Activated T-helper 2 cell treated with anti-CD3 and anti-CD28 coated beads, Interferon-gamma antibody, Interleukin-2, Interleukin-4, amounts not matched to agents 10 μg/mL and 5 μg/mL and 100 μg/mL, durations not matched to agents 14 hours and 24 hours and 36 hours (primary cell): Measurements from ENCODE around the gene BACE1. TPM values are rescaled to one million over a fixed set of nuclear protein-coding genes. Genes with fewer than 3 reads are reported as not detected.
"Not testable (repeated sequence)": the region's sequence is repeated elsewhere in the genome, so short reads cannot be mapped to it uniquely, and the experiment has no call there.

Experiments
- DNase-seq: peaks from one replicate; pipeline ENCODE4 v3.0.0; 2021; ENCODE audit warnings: low spot score
- H3K27ac Mint-ChIP-seq: one replicate; pipeline ENCODE4 v1.8.0; 2021; ENCODE audit warnings: mixed read lengths
- H3K27me3 Mint-ChIP-seq: one replicate; pipeline ENCODE4 v1.8.0; 2021; ENCODE audit warnings: low read depth, mixed read lengths
- H3K36me3 Mint-ChIP-seq: one replicate; pipeline ENCODE4 v1.8.0; 2021; ENCODE audit warnings: low read depth, mixed read lengths
- H3K4me1 Mint-ChIP-seq: one replicate; pipeline ENCODE4 v1.8.0; 2021; ENCODE audit warnings: low read depth, mixed read lengths
- H3K4me3 Mint-ChIP-seq: one replicate; pipeline ENCODE4 v1.8.0; 2021; ENCODE audit warnings: low read depth, mild to moderate bottlenecking, moderate library complexity, mixed read lengths
- H3K9me3 Mint-ChIP-seq: one replicate; pipeline ENCODE4 v1.8.0; 2021; ENCODE audit warnings: mixed read lengths
- intact Hi-C: fragments of 100-400 bp; cut with micrococcal nuclease; formaldehyde crosslinking; loops from one replicate; pipeline ENCODE4 v1.15.1; 2023
- total RNA-seq: library from RNA; stranded (reverse); gene quantifications from 2 replicates; pipeline ENCODE4 v1.2.3, GENCODE V29; 2022

Gene BACE1
- total RNA-seq, 1 donor from 2014 or later, result 0.32 TPM

- peaks cover 13% of the 10 kb centered on the region for H3K4me1 Mint-ChIP-seq
- H3K9me3 Mint-ChIP-seq, result no peaks in the 10 kb centered on the region
- no peak overlapping the region for H3K27ac Mint-ChIP-seq
- intact Hi-C loops, result no loop called here
- no peak for DNase-seq
- no peaks in the 10 kb centered on the region for H3K27me3 Mint-ChIP-seq
- peaks cover 32% of the 10 kb centered on the region for H3K36me3 Mint-ChIP-seq
- no peak overlapping the region for H3K4me3 Mint-ChIP-seq
Measured at GRCh38 chr11:117281869-117282268, 34.2 kb downstream of the BACE1 start.

DNA sequence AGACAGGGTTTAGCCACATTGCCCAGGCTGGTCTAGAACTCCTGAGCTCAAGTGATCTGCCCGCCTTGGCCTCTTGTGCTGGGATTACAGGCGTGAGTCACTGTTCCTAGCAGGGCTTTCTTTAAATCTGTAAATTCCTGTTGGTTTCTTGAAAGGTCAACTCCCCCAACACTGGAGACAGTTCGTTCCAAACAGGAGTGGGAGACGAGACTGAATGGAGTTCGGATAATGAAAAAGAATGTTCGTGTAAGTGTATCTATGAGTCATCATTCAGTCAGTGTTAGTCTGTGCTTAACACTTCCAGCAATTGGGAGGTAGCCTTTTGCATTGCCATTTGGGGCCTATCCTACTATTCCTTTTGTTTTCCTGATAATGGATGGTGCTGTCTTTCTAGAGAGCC, 34.9 kb downstream of the BACE1 start:
- H3K36me3 Mint-ChIP-seq, result peaks cover 26% of the 10 kb centered on the region
- no peaks in the 10 kb centered on the region for H3K9me3 Mint-ChIP-seq
- H3K27me3 Mint-ChIP-seq, result no peaks in the 10 kb centered on the region

GRCh38 chr11:117279711-117280376, 36.2 kb downstream of the BACE1 start:
- H3K27me3 Mint-ChIP-seq, result no peaks in the 10 kb centered on the region
- intact Hi-C loops, result no loop called here
- H3K9me3 Mint-ChIP-seq, result no peaks in the 10 kb centered on the region
- DNase-seq, result no peak
- peak overlapping the region; percentile 54 for H3K27ac Mint-ChIP-seq
- H3K4me1 Mint-ChIP-seq, result peaks cover 23% of the 10 kb centered on the region
- peaks cover 32% of the 10 kb centered on the region for H3K36me3 Mint-ChIP-seq
- H3K4me3 Mint-ChIP-seq, result peak overlapping the region; percentile 41

More for the DNA sequence above, 34.9 kb downstream of the BACE1 start:
- Mint-ChIP-seq H3K4me1 (peaks cover 13% of the 10 kb centered on the region), H3K4me3 (no peak overlapping the region), H3K27ac (no peak overlapping the region)
- DNase-seq, result no peak
- intact Hi-C loops, result no loop called here

DNA sequence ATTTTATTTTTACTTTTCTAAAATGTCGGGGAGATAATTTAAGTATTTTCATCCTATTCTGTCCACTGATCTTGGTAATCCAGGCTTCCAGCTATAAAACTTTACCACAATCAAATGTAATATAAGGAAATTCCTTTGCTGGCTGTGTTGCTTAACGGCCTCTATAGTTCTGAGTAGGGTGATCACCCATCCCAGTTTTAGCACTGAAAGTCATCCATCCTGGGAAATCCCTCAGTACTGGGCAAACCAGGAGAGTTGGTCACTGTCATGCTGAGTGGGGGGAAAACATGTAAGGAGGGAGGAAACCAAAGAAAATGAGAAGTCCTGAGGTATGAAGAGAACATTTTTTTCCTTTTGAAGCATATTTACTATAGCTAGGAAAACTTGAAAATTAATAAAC, 37.7 kb downstream of the BACE1 start:
- Mint-ChIP-seq H3K27ac (no peak overlapping the region), H3K4me3 (no peak overlapping the region), H3K4me1 (peaks cover 26% of the 10 kb centered on the region), H3K27me3 (no peaks in the 10 kb centered on the region), H3K9me3 (peaks cover 4% of the 10 kb centered on the region), H3K36me3 (peaks cover 35% of the 10 kb centered on the region)
- DNase-seq, result no peak
- intact Hi-C loops, result no loop called here

DNA sequence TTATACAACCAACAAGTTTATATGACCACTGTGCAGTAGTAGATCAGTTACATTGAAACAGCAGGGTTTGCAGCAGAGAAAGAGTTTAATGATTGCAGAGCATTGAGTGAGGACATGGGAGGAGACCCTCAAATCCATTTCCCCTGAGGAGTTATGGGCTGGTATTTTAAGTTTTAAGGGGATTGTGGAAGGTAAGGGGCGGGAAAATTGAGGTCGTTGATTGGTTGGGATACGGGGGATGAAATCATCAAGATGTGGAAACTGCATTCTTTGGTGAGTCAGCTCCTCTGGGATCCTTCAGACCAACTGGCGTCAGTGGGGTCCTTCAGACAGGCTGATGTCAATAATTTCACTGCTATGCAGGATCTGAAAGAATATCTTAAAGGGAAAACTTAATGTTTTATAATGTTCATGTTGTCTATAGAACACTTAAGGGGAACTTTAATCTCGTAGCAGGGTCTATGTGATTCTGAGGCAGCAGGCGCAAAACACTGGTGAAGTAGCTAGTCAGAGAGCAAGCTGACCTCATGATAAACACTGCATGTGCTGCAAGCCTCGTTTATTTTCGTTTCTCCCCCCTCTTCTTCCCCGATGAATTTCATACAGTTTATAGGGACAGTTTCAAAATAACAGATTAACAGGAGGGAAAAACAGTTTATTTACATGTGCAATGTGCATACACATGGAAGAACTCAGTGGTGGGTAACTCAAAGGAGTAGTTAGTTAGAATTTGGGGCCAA, 42.3 kb downstream of the BACE1 start:
- Mint-ChIP-seq H3K27me3 (no peaks in the 10 kb centered on the region), H3K4me1 (peaks cover 12% of the 10 kb centered on the region), H3K36me3 (peaks cover 25% of the 10 kb centered on the region), H3K9me3 (peaks cover 9% of the 10 kb centered on the region), H3K27ac (no peak overlapping the region), H3K4me3 (no peak overlapping the region)
- DNase-seq, result no peak
- intact Hi-C loops, result no loop called here

- Mint-ChIP-seq H3K4me1 (peaks cover 12% of the 10 kb centered on the region), H3K36me3 (peaks cover 25% of the 10 kb centered on the region)
- DNase-seq, intact Hi-C loops, H3K4me3 Mint-ChIP-seq, H3K9me3 Mint-ChIP-seq, H3K27me3 Mint-ChIP-seq, H3K27ac Mint-ChIP-seq: not testable (repeated sequence)
Measured at GRCh38 chr11:117272175-117272574, 43.9 kb downstream of the BACE1 start.

DNA sequence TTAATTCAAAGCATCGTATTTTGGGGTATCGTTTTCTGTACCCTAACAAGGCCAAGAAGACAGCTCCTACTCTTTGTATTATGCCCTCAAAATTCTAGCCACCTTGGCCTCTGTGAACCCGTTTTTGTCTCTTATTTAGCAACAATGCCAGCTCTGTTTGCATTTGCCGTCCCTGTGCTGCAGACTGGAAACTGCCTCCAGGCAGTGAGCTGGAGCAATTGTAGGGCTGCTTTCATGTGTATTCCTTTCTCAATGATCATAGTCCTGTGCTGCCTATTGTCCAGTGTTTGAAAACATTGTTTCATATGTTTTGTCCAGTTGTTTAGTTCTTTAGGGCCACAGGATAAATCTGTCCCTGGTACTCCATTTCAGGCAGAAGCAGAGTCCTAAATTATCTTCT, 44.8 kb downstream of the BACE1 start:
- intact Hi-C loops, result no loop called here
- no peak for DNase-seq
- peaks cover 12% of the 10 kb centered on the region for H3K4me1 Mint-ChIP-seq
- no peaks in the 10 kb centered on the region for H3K27me3 Mint-ChIP-seq
- H3K4me3 Mint-ChIP-seq, result no peak overlapping the region
- H3K27ac Mint-ChIP-seq, result no peak overlapping the region
- peaks cover 9% of the 10 kb centered on the region for H3K9me3 Mint-ChIP-seq
- peaks cover 25% of the 10 kb centered on the region for H3K36me3 Mint-ChIP-seq

DNA sequence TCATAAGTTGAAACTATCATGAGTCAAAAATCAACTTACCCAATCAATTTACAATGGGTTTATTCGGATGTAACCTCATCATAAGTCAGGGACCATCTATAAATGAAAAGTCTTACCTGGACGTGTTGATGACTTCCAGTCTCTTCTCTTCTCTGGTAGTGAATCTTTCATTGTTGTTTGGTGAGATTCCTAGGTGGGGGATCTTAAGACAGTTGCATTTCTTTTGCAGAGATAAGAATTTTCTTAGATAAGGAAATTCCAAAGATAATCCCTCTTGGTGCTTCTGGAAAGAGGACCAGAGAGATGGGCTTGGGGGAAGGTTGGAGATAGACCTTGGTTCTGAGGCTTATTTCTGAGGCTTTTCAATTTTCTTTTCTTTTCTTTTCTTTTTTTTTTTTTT, 46.2 kb downstream of the BACE1 start:
- Mint-ChIP-seq H3K27me3 (no peaks in the 10 kb centered on the region), H3K9me3 (peaks cover 9% of the 10 kb centered on the region), H3K27ac (no peak overlapping the region), H3K4me1 (peaks cover 3% of the 10 kb centered on the region), H3K4me3 (no peak overlapping the region), H3K36me3 (peaks cover 19% of the 10 kb centered on the region)
- no peak for DNase-seq
- intact Hi-C loops, result no loop called here

DNA sequence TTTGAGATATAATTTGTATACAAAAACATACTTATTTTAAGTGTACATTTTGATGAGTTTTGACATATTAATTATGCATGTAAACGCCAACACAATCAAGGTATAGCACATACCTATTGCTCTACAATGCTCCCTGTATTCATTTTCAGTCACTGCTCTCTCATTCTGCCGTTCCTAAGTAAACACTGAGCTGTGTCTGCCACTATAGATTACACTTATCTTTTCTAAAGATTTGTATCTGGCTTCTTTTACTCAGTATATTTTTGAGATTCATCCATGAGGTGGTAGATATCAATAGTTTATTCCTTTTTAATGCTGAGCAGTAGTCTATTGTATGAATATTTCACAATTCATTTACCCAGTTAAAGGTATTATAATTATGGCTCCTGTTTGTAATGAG, 50.3 kb downstream of the BACE1 start:
- no peak for DNase-seq
- Mint-ChIP-seq H3K27me3 (no peaks in the 10 kb centered on the region), H3K4me1 (no peaks in the 10 kb centered on the region), H3K4me3 (no peak overlapping the region), H3K36me3 (peaks cover 12% of the 10 kb centered on the region), H3K9me3 (no peaks in the 10 kb centered on the region), H3K27ac (no peak overlapping the region)
- intact Hi-C loops, result no loop called here

DNA sequence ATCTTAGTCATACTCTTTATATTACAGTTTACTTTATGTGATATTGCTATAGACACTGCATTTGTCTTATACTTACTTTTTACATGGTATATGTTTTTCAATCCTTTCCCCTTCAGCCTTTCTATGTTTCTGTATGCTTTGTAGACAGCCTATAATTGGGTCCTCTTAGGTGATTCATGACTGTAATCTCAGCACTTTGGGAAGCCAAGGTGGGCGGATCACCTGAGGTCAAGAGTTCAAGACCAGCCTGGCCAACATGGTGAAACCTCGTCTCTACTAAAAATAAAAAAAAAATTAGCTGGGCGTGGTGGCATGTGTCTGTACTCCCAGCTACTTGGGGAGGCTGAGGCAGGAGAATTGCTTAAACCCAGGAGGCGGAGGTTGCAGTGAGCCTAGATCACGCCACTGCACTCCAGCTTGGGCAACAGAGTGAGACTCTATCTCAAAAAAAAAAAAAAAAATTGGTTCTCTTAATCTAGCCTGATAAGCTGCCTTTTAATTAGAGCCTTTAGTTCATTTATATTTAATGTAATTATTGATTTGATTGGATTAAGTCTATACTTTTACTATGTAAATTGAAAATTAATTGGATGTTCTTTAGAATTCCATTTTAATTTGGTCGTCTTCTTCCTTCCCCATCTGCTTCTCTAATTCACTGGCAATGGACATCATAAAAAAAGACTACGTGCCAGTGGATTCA, 51.3 kb downstream of the BACE1 start:
- H3K27ac Mint-ChIP-seq, intact Hi-C loops, H3K4me1 Mint-ChIP-seq, H3K36me3 Mint-ChIP-seq, DNase-seq, H3K4me3 Mint-ChIP-seq, H3K9me3 Mint-ChIP-seq, H3K27me3 Mint-ChIP-seq: not testable (repeated sequence)

GRCh38 chr11:117259417-117259816, 56.6 kb downstream of the BACE1 start:
- Mint-ChIP-seq H3K36me3 (peaks cover 15% of the 10 kb centered on the region), H3K9me3 (no peaks in the 10 kb centered on the region), H3K4me3 (no peak overlapping the region), H3K27ac (no peak overlapping the region), H3K4me1 (peaks cover 3% of the 10 kb centered on the region), H3K27me3 (no peaks in the 10 kb centered on the region)
- intact Hi-C loops, result no loop called here
- DNase-seq, result no peak

- Mint-ChIP-seq H3K4me1 (peaks cover 3% of the 10 kb centered on the region), H3K27ac (no peak overlapping the region), H3K9me3 (no peaks in the 10 kb centered on the region), H3K36me3 (peaks cover 18% of the 10 kb centered on the region), H3K4me3 (no peak overlapping the region), H3K27me3 (no peaks in the 10 kb centered on the region)
- DNase-seq, result no peak
- intact Hi-C loops, result no loop called here
Measured at GRCh38 chr11:117258576-117258975, 57.5 kb downstream of the BACE1 start.

GRCh38 chr11:117256573-117256972, 59.5 kb downstream of the BACE1 start:
- intact Hi-C loops, result no loop called here
- H3K9me3 Mint-ChIP-seq, result no peaks in the 10 kb centered on the region
- no peak overlapping the region for H3K4me3 Mint-ChIP-seq
- H3K36me3 Mint-ChIP-seq, result peaks cover 16% of the 10 kb centered on the region
- H3K4me1 Mint-ChIP-seq, result peaks cover 3% of the 10 kb centered on the region
- H3K27me3 Mint-ChIP-seq, result no peaks in the 10 kb centered on the region
- H3K27ac Mint-ChIP-seq, result no peak overlapping the region
- no peak for DNase-seq
